G401 (cell line): ENCODE measurements around the gene PXN. TPM values are rescaled to one million over a fixed set of nuclear protein-coding genes. Genes with fewer than 3 reads are reported as not detected.
A peak's percentile ranks its signal among the peaks of the same experiment; 100 is the strongest.

Experiments used
- DNase-seq: peaks from one replicate; pipeline ENCODE4 v3.0.0-alpha.2; 2015; ENCODE audit warnings: low spot score
- in situ Hi-C: cut with HindIII; loops from 2 replicates; pipeline ENCODE4 v1.10.0; 2016; ENCODE audit warnings: low sequenced_read_pairs, mixed read lengths
- total RNA-seq: library from RNA; depleted of rRNA; stranded (reverse); fragments of >200 nt; shearing (Covaris generic); gene quantifications from 2 replicates; pipeline ENCODE4 v1.2.3, GENCODE V29; 2014

Gene PXN
- total RNA-seq, 1 experiment from 2014 or later, result 24.5 TPM

- in situ Hi-C loops, result loop anchor here (10.0 kb wide), 1 partner anchor 216 kb away; the partner anchor contains the start of genes GATC and TRIAP1
- DNase-seq, result peak; percentile 23
Measured at GRCh38 chr12:120229071-120229486, 36.5 kb downstream of the PXN start.

- in situ Hi-C loops, result loop anchor here (10.0 kb wide), 1 partner anchor 216 kb away; the partner anchor contains the start of genes GATC and TRIAP1
- peak; percentile 89 for DNase-seq
Measured at GRCh38 chr12:120228291-120229070, 37.0 kb downstream of the PXN start.

- DNase-seq, result no peak
- in situ Hi-C loops, result loop anchor here (10.0 kb wide), 1 partner anchor 217 kb away; the partner anchor contains the start of genes GATC and TRIAP1
Measured at GRCh38 chr12:120228041-120228290, 37.6 kb downstream of the PXN start.

GRCh38 chr12:120227233-120228040 is 38.1 kb downstream of the PXN start:
- in situ Hi-C loops, result loop anchor here (10.0 kb wide), 1 partner anchor 217 kb away; the partner anchor contains the start of genes GATC and TRIAP1

DNA sequence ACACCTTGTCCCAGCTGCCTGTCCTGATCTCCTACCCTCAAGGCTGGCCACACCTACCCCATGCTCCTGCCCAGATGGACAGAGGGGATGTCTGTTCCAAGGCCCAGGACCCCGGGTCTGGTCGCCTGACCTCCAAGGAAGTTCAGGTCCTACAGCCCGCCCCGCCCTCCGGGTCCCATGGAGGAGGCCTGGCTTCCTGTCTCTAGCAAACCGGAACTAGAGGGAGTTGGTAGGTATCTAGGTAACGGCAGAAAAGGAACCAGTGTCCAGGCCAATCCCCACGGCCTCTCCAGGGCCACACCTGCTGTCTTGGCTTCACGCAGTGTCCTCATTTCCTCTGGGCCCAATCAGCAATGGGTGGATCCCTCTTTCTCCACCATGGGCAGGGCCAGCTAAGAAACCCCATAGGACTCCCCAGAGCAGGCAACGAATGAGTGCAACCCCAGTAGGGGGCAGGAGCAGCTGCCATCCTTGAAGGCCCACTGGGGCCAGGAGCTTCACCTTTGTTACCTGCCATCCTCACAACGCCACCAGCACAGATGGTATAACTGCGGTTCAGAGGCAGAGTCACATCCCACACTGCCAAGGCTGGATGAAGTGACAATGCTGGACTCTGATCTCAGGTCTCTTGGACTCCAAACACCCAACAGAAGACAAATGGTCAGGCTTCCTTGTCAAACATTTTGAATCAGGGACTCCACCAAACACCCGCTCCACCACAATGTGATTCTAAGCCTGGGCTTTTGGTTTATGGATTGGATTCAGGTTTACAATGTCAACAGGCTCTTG is 39.5 kb downstream of the PXN start:
- peak; percentile 44 for DNase-seq
- in situ Hi-C loops, result loop anchor here (10.0 kb wide), 1 partner anchor 219 kb away; the partner anchor contains the start of genes GATC and TRIAP1

More at GRCh38 chr12:120227233-120228040, 38.1 kb downstream of the PXN start:
- no peak for DNase-seq

DNA sequence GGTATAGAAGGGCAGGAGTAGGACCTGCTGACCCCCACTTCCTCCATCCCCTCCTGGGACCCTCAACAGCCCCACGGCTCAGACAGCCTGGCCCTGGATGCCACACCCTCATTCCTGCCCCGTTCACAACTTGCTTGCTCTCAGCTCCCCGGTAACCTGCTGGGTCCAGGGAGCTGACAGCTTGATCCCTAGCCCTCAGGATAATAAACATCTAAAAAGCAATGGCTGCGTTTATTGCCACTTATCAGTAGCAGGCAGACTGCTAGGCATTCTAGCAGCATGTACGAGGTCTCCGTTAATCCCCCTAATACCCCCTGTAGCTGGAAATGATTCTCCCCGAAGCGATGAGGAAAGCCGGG is 40.4 kb downstream of the PXN start:
- DNase-seq, result no peak
- in situ Hi-C loops, result loop anchor here (10.0 kb wide), 1 partner anchor 220 kb away; the partner anchor contains the start of genes GATC and TRIAP1

- in situ Hi-C loops, result loop anchor here (10.0 kb wide), 1 partner anchor 220 kb away; the partner anchor contains the start of genes GATC and TRIAP1
- DNase-seq, result peak; percentile 32
Measured at GRCh38 chr12:120224304-120225199, 41.0 kb downstream of the PXN start.

DNA sequence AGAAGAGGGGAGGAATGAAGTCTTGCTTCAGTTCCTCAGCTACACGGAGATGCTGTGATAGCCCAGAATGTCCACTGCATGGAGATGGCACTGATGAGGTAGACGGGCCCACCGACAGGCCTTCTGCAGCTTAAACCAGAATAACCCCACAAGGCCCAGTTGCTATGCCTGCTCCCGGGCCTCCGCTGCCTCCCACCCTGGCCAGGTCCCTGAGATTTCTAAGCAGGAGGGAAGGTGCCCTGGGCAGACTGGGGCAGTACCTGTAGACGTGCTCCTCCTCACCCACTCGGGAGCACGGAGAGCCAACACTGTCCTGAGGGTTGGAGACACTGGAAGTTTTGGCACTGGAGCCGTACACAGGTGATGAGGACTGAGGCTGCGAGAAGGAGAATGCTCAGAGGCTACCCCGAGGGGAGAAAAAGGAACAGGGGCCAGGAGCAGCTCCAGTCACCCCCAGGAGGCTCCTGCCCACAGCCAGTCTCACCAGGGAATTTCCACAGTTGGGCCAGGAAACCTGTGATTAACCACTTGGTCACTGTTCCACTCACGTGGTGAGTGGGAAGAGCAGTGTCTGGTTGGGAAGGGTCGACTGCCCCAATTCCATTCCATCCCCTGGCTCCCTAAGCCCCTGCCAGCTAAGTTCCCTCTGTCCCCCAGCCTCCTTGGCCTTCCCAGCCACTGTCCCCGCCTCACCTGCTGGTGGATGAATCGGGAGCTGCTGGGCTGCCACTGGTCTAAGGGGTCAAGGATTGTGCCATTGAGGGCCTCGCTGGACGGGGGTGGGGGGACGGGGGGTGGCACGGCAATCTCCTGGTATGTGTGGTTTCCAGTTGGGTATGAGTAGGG is 41.8 kb downstream of the PXN start:
- DNase-seq, result no peak
- in situ Hi-C loops, result loop anchor here (10.0 kb wide), 1 partner anchor 221 kb away; the partner anchor contains the start of genes GATC and TRIAP1

GRCh38 chr12:120222288-120222832 is 43.2 kb downstream of the PXN start:
- in situ Hi-C loops, result loop anchor here (10.0 kb wide), 1 partner anchor 222 kb away; the partner anchor contains the start of genes GATC and TRIAP1
- DNase-seq, result no peak

- DNase-seq, result no peak
Measured at GRCh38 chr12:120221576-120221900, 44.0 kb downstream of the PXN start.

DNA sequence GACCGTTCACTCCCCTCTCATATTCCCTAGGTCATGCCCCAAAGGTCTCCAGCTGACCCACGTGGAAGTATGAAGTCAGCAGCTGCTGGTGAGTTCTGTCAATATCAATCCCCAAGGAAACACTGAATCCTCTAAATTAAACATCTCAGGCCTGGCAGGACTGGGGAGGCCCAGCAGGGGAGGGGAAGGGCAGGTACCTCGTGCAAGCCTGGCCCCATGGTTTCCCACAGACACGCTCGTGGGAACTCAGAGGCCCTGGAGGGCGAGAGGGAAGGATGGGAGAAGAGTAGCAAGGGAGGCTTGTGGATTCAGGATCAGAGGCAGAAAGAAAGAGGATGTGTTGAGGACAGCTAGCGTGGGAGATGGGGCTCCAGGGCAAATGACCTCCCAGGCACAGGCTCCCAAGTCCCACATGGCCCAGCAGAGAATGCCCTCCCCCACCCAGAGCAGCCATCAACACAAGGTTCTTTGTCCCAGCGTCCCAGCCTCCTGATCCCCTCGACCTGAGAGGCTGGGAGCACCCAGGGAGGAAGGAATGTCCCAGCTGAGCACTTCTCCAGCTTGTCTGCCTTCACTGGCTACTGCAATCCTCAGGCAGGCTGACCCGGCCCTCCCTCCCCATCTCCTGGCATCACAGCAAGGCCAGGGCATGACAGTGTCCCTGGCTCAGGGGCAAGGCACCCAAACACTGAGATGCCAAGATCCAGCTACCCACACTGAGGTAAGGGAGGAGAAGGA is 44.5 kb downstream of the PXN start:
- in situ Hi-C loops, result loop anchor here (10.0 kb wide), 1 partner anchor 224 kb away; the partner anchor contains the start of genes GATC and TRIAP1
- no peak for DNase-seq

More at GRCh38 chr12:120221576-120221900, 44.0 kb downstream of the PXN start:
- in situ Hi-C loops, result loop anchor here (10.0 kb wide), 1 partner anchor 223 kb away; the partner anchor contains the start of genes GATC and TRIAP1

GRCh38 chr12:120218680-120219606 is 46.6 kb downstream of the PXN start:
- DNase-seq, result no peak
- in situ Hi-C loops, result no loop called here

- in situ Hi-C loops, result no loop called here
- DNase-seq, result no peak
Measured at GRCh38 chr12:120216742-120217605, 48.6 kb downstream of the PXN start.
